Suprapubic skin (tissue), 3 donors: ENCODE data around the gene CAPN5.
"Not testable (repeated sequence)": the region's sequence is repeated elsewhere in the genome, so short reads cannot be mapped to it uniquely, and the experiment has no call there.

Experiments used
- POLR2A ChIP-seq, 2 donors: fragments of 450-650 bp; IDR thresholded peaks; one replicate each; pipeline ENCODE4 v1.6.1; 2017; ENCODE audit warnings: antibody characterized with exemption in 2 of 2, mild to moderate bottlenecking in 2 of 2, moderate library complexity in 2 of 2
- TF ChIP-seq, protein P1 (sequence below), 2 donors: fragments of 200-600 bp in 1 of 2; fragments of 450-650 bp in 1 of 2; sonication (generic) in 1 of 2; IDR thresholded peaks; one replicate each; pipeline ENCODE4 v1.5.1; 2016 to 2019; ENCODE audit warnings: antibody characterized with exemption in 2 of 2, mild to moderate bottlenecking in 1 of 2, moderate library complexity in 1 of 2

DNA sequence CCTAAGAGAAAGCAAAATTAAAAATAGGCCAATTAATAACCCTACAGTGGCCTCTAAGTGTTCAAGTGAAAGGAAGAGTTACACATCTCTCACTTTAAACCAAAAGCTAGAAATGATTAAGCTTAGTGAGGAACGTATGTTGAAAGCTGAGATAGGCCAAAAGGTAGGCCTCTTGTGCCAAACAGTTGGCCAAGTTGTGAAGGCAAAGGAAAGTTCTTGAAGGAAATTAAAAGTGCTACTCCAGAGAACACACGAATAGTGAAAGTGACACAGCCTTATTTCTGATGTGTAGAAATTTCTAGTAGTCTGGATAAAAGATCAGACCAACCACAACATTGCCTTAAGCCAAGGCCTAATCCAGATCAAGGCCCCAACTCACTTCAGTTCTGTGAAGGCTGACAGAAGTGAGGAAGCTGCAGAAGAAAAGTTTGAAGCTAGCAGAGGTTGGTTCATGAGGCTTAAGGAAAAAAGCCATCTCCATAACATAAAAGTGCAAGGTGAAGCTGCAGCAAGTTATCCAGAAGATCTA is 48.3 kb upstream of the CAPN5 start:
- TF ChIP-seq, protein P1, sequence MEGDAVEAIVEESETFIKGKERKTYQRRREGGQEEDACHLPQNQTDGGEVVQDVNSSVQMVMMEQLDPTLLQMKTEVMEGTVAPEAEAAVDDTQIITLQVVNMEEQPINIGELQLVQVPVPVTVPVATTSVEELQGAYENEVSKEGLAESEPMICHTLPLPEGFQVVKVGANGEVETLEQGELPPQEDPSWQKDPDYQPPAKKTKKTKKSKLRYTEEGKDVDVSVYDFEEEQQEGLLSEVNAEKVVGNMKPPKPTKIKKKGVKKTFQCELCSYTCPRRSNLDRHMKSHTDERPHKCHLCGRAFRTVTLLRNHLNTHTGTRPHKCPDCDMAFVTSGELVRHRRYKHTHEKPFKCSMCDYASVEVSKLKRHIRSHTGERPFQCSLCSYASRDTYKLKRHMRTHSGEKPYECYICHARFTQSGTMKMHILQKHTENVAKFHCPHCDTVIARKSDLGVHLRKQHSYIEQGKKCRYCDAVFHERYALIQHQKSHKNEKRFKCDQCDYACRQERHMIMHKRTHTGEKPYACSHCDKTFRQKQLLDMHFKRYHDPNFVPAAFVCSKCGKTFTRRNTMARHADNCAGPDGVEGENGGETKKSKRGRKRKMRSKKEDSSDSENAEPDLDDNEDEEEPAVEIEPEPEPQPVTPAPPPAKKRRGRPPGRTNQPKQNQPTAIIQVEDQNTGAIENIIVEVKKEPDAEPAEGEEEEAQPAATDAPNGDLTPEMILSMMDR (IDR thresholded peaks at IDR 0.05): not testable (repeated sequence)
- TF ChIP-seq POLR2A (IDR thresholded peaks at IDR 0.05): not testable (repeated sequence)
